GM19099 (cell line): ENCODE measurements around the gene CD28.

Source experiments
- POLR2A ChIP-seq: IDR thresholded peaks from 3 replicates; pipeline ENCODE4 v1.6.1; 2011; ENCODE audit warnings: low read depth; ENCODE audit not compliant: insufficient read length; ENCODE audit errors: extremely low read depth

Gene CD28

DNA sequence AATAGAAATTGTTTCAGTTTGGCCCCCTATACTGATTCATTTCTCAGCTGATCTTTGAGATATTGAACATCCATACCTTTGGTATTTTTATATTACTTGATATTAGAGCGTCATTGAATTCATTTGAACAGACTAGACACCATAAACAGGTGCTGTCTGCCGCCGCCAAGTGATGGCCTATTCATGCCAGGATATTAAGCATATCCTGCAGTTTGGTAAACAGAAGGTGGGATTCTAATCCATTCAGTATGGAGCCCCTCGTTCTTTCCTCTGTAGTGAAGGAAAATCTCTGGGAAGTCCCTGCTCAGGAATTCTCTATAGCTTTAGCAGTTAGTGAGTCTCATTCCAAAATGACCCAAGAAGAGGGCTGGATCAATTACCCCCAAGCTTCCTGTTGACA lies 23.0 kb upstream of the CD28 start:
- TF ChIP-seq POLR2A: no peak

DNA sequence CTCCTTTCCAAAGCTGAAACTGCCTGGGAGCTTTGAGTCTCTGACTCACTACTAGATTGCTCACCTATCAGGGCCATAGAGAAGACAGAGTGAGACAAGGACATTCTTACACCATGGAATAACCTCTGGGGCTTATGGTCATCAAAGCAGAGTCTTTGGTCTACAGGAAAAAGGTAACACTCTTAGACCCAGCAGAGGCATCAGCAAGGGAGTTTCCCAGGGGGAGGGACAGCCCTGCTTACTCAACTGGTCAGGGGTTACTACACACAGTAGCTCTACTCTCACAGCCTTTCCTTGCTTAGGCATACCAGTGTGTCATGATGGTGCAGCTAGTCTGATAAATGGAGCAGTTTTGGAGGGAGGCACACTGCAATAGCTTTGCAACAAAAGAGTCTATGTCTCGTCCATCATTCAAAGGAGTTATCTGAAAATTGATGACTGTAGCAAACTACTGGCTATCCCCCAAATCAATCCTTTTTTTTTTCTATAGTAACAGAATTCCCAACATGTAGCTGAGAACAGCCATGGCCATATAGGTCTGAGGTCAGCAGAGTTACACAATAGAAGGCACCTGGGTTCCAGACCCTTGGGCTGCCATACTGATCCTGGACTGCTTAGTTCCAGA lies 22.4 kb upstream of the CD28 start:
- TF ChIP-seq POLR2A: no peak

DNA sequence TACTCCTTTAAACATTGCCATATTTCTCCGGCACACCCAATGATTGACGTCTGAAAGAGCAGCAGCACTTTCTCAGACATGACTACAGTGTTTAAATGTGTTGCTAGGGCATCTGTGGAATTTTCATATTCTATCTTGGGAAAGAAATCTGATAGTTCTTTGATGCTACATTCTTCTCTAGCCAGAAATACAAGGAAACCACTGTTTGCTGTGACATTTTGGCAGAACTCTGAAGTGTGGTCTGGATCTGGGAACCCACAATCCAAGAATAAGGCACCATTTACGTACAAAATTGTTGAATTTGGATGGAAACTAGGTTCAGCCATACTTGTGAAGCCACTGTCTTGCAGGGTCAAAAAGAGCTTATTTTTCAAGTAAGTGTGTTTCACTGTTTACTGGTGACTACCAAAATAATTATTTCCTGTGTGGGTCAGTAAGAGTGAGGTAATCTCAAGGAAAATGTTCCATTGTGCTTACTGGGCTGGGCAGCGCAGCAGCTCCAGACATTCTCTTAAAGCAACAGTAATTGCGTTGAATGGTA lies 21.3 kb upstream of the CD28 start:
- no peak for TF ChIP-seq POLR2A

DNA sequence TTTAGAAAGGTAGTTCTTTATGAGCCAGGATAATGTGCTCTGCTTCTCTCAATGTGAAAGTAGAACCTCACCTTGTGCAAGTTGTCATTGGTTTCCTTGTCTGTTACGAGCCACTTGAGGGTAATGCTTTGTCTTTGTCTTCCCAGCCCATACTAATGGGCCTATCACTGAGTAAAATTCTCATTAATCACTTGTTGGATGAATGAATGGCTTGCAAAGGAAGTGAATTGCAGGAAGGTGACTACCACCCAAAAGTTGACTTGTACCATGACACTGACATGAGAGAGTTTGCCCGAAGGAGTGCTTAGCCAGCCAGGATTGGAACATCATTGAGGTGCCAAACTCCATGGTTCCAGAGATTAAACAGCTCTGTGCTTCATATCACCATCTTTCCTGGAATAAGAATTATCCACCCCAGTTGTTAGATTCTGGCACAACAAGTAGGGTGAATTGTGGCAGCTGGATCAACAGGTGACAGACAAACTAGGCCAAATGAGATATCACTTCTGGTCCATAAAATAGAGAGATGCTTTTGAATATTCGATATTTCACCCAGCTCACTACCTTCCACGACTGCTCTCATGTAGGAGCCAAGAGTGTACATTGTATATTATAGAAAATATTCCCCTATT lies 20.5 kb upstream of the CD28 start:
- TF ChIP-seq POLR2A: no peak

DNA sequence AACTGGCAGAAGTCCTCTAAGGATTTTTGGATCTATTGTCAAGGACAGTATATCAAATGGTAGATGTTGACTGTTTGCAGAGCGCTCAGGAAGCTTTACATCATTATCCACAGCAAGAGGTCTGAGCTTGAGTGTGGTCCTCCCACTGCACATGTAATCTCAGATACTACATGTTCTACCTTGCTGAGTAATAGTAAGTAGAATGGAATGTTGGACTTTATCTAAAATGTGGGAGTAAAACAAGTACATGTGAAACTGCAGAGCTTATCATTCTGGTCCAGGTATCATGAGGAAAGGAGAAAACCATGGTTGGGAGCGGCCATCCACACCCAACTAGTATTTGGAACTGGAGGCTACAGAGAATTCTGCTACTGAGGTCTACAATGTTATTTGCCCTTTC lies 19.3 kb upstream of the CD28 start:
- TF ChIP-seq POLR2A: no peak

DNA sequence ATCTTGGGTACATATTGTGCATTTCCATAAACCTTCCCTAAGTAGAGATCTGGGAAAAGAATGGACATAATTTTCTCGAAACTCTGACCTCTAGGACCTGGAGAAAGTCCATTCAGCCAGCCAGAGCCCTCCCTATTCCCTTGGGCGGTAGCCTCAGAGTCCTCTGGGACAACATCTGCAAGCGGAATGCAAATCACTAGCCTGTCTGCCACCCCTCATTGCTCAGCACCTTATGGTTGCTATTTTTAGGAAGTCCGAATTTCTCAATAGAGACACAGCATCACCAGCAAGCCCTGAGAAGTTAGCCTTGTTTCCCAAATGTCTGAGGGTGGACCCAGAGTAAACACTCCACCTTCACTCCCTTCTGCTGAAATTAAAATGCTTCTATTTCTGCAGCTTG lies 17.6 kb upstream of the CD28 start:
- TF ChIP-seq POLR2A: no peak

DNA sequence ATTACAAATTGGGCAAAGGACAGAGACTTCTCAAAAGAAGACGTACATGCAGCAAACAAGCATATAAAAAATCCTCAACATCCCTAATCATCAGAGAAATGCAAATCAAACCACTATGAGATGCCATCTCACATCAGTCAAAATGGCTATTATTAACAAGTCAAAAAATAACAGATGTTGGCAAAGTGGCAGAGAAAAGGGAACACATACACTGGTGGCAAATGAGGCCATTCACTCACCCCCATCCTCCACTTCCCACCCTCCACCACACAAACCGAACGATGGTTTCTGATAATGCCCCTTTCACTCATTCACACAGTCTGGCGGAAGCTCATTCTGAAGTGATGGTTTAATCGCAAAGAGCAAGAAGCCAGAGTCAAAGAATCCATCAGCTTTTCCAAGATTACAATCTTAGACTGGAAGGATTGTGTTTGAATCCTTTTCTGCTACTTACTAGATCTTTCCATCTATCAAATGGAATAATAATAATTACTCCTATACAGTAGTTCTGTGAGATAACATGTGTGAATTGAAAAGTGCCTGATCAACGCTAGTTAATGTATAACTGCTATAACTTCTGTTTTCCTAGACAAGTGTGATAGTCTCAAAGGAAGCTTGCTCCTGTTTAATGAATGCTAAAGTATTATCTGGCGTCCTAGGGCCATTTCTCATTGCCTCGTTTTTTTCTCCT lies 16.9 kb upstream of the CD28 start:
- TF ChIP-seq POLR2A: no peak

DNA sequence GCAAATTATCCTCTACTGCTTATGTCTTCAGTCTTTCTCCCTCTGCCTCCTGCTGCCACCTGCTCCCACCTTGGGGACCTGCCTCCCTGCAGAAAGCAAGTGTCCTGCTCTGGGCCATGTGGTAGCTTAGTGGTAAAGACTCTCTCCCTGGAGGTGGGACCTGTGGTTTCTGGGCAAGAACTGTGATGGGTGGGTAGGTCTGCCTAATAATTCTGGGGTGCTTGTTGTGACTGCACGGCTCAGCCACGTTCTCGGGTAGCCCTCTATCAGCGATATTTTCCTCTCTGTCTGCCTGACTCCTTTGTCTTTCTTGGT lies 16.4 kb upstream of the CD28 start:
- no peak for TF ChIP-seq POLR2A

DNA sequence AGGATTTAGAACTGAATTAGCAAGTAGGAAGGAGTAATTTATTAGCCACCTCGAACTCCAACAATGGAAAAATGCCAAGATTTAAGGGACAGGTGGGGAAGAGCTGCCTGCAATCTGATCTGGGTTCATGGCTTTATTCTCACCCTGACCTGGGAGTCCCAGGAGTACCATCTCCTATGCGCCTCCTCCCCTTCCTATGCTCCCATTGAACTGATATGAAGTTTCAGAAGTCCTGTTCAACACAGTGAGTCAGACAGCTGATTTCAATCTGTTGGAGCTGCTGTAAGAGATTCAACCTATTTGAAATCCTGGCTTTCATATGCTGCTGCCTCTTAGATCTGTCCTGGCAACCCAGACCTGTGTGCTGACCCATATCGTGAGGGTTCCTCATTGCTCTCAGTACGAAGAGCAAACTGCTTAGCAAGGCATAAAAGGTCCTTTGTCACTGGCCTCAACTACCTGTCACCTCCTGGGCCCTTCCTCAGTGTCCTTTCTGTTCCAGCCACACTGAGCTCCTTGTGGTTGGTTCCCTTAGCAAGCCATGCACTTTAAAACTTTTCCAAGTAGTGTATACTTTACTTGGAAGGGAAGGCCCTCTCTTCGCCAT lies 15.9 kb upstream of the CD28 start:
- TF ChIP-seq POLR2A: no peak

DNA sequence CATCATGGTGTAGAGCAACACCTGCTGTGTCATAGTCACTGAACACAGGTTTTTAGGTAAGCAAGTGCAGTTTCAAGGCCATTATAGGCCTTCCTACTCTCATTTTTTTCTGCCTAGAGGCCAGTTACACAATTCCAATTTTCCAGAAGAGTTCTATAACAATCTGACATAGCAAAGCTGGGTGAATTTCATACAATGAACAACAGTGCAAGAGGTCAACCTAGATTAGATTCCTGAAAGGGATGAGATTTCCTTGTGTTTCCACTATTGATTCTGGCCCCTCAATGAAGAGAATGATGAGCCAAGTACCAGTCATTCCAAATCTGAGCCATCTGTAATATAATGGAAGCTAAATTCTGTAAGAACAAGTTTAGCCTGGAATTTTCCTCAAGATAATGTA lies 15.3 kb upstream of the CD28 start:
- TF ChIP-seq POLR2A: no peak

DNA sequence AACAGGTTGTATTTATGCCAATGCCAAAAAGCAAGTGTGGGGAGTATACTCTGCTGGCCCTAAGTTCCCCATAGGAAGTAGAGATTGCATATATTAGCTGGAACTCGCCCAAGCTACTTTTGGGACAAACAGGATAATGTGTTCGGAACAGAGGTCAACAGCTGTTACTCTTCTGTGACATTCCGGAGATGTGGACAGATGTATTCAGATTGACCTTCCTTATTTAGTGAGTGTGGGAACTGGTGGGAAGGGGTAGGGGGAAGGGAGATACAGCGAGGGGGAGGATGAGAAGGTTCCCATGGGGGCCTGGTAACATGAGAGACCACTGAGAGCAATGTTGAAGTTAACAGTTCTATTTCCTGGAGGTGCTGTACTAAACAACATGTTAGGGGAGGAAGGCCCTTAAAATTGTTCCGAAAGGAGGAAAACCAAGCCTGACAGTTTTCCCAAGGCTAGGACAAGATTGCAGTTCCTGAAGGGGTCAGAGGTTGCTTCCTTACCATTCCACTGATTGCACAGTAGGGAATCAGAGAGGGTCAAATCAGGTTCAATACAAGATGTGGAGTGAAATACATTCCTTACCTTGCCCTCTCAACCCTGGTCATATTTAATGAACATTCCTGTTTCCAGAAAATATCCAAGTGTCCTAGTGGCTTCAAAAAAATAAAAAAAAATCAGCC lies 14.3 kb upstream of the CD28 start:
- TF ChIP-seq POLR2A: no peak

DNA sequence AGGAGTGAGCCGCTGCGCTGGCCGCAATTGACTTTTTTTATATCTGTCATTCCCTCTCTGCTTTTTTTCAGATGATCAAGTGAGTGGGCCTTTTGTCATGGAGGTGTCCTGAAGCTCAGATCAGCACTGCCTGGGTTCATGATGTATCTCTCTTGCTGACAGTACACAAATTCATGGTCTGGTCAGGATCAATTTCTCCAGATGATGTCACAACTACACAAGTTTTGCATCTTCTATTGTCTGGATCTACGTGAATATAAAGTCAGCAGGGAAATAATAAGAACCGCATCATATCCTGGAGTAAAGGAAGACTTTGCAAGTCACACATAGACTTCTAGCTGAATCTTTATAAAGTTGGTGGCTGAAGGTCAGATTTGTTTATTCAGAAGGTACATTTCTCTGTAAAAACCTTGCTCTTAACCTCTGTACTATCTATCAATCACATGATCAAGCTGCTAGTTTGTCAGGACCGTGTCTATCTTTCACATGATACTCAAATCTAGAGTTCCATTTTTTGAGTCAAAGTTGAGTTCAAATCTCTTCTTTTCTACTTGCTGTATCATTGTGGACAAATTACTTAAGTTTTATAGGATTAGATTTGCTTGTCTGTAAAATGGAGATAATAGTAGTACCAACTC lies 13.1 kb upstream of the CD28 start:
- TF ChIP-seq POLR2A: no peak

DNA sequence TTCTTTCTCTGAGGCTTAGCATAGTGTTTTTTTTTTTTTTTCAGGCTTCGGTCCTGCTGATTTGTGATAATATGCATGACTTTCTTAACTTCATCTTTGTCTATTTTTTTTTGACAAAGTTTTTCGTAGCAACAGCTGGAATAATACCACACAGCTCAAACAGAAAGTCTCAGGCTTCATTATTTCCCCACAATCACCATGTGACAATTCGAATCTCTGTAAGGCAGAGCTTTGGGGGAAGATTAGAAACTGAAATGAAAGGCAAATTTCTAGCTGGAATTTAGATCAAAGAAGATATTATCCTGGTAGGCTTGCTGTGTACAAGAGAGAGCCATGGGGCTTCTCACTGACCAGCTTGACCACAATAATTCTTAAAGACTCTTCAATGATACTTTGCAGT lies 12.2 kb upstream of the CD28 start:
- TF ChIP-seq POLR2A: no peak

DNA sequence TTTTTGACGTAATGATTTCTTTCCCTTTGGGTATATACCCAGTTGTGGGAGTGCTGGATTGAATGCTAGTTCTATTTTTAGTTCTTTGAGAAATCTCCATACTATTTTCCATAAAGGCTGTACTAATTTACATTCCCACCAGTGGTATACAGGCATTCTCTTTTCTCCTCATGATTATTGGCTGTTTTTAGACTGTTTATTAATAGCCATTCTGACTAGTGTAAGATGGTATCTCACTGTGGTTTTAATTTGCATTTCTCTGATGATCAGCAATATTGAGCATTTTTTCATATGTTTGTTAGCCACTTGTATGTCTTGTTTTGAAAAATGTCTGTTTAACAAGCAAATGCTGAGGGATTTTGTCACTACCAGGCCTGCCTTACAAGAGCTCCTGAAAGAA lies 9.2 kb upstream of the CD28 start:
- TF ChIP-seq POLR2A: no peak

DNA sequence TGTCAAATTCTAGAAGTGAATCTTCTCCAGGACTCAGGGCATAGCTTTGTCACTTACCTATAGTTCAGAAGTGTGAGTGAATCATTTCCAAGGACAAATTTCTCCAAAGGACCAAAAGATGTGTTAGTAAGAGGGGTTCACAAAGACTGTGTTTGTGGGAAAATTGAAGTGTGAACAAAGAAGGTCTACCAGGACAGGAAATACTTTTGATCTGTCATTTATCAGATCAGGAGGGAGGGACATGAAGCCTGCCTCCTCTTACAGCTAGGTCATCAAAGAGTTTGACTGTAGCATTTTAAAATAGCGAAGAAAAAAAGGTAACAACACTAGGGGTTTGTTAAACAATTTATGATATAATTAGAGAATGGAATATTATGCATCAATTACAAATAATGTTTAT lies 2.0 kb upstream of the CD28 start:
- TF ChIP-seq POLR2A: no peak
